ENCODE data around the gene CYP4A22. TPM values are rescaled to one million over a fixed set of nuclear protein-coding genes. Genes with fewer than 3 reads are reported as not detected.
A peak's percentile ranks its signal among the peaks of the same experiment; 100 is the strongest.
"Not testable (repeated sequence)": the region's sequence is repeated elsewhere in the genome, so short reads cannot be mapped to it uniquely, and the experiment has no call there.

The CYP4A22 gene
- polyA plus RNA-seq, 1 donor = 0.13 TPM

- not testable (repeated sequence) for DNase-seq
Measured at GRCh38 chr1:47156457-47156856, 19.2 kb downstream of the CYP4A22 start.

GRCh38 chr1:47157957-47158356 lies 20.7 kb downstream of the CYP4A22 start:
- not testable (repeated sequence) for DNase-seq

- DNase-seq = no peak
Measured at GRCh38 chr1:47160716-47161115, 23.5 kb downstream of the CYP4A22 start.

DNA sequence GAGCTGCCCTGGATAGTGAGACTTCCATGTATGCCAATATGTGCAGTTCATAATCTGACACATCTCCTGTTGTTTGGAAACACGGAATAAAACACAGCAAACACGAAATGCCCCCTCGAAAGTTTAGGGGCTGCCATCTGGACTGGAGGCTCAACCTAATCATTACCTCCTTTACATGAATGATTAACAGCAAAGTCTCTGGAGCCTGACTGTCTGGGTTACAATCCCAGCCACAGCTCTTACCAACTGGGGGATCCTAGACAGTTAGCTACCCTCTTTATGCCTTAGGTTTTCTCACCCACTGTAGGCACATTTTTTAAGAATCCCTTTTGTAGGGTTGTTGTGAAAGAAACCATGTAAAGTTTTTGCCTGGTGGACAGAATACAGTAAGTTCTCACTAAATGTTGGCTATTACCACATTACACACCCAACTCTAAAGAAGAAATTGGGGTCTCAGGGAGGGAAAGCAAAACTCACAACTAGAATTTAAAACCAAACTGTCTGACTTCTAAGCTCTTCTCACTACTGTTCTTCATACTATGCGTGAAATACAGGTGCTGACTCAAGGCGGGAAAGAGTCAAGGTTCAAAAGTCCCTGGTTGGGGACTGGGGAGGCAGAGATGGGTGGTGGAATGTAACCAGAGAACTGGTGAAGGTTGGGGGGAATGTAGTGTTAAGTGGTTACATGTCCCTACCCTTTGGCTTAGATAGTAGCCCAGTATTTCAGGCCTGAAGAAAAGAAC lies 24.2 kb downstream of the CYP4A22 start:
- no peak for DNase-seq

GRCh38 chr1:47164552-47164951 lies 27.3 kb downstream of the CYP4A22 start:
- no peak for DNase-seq

- DNase-seq = no peak
Measured at GRCh38 chr1:47172782-47173181, 35.5 kb downstream of the CYP4A22 start.

GRCh38 chr1:47174656-47175020 lies 37.4 kb downstream of the CYP4A22 start:
- DNase-seq = no peak

- peak; percentile 37 for DNase-seq
Measured at GRCh38 chr1:47175227-47175934, 38.1 kb downstream of the CYP4A22 start.

- no peak for DNase-seq
Measured at GRCh38 chr1:47178020-47178419, 40.8 kb downstream of the CYP4A22 start.

- DNase-seq = no peak
Measured at GRCh38 chr1:47178654-47179016, 41.4 kb downstream of the CYP4A22 start.

DNA sequence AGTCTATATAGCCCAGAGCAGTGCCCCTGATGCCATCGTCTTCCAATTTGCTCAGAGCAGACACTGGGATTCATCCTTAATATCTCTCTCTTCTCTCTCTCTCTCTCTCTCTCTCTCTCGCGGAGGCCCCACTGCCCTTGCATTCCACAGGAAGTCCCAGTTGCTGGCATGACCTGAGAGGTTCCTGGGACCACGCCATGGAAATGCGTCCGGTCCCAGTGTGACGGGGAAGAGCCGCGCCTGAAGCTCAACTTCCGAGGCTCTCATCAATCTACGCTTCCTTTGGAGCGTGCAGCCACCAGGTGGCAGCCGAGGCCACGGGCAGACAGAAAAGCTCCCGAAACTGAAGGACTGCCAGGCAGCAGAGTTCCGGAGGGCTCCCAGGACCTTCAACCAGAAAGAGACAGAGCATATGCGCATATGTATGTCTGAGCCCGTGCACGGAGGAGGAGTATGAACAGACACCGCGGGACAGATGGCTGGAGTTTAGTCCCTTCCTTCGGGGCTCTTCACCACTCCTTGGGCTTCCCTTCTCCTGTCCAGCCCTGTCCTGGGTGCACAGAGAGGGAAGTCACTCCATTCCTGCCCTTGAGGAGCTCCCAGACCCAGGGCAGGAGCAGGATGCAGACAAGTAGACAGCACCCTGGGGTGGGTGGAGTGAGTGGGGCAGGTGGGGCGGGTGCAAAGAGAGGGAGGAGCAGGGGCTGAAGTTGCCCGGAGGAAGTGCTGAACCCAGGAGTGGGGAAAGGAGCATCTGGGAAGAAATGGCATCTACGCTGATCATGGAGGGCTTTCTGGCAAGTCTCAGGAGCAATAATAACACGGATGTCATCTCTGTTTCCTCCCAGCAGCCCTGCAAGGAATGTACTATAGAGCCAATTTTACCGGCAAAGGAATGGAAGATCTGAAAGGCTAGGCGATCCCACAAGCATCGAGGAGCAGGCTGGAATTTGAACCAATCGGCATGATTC lies 42.1 kb downstream of the CYP4A22 start:
- peak; percentile 93 for DNase-seq

DNA sequence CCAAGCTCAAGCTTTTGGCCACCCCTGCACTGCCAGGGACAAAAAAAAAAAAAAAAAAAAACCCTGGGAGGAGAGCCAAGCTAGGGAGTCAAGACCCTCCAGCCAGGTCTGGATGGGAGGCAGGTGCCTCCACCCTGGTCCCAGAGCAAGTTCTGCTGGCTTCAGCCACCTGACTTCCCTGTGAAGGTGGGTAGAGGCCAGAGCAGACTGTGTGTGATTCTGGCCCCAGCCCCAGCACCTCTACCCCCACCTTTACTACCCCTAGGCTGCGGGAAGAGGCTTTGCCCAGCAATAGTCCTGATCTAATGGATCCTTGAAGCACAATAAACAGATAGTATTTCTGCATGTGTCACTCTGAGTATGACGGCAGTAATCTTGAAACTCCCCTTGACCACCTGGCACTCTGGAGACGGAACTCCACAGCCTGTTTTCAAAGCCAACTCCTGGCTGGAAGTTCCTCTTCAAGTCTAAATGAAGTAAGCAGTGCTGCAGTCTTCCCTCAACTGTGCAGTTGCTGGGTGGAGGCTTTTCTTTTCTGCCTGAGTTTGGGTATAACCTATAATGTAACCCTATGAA lies 42.8 kb downstream of the CYP4A22 start:
- DNase-seq = no peak

- no peak for DNase-seq
Measured at GRCh38 chr1:47180603-47181094, 43.4 kb downstream of the CYP4A22 start.

- no peak for DNase-seq
Measured at GRCh38 chr1:47181095-47181954, 44.1 kb downstream of the CYP4A22 start.

DNA sequence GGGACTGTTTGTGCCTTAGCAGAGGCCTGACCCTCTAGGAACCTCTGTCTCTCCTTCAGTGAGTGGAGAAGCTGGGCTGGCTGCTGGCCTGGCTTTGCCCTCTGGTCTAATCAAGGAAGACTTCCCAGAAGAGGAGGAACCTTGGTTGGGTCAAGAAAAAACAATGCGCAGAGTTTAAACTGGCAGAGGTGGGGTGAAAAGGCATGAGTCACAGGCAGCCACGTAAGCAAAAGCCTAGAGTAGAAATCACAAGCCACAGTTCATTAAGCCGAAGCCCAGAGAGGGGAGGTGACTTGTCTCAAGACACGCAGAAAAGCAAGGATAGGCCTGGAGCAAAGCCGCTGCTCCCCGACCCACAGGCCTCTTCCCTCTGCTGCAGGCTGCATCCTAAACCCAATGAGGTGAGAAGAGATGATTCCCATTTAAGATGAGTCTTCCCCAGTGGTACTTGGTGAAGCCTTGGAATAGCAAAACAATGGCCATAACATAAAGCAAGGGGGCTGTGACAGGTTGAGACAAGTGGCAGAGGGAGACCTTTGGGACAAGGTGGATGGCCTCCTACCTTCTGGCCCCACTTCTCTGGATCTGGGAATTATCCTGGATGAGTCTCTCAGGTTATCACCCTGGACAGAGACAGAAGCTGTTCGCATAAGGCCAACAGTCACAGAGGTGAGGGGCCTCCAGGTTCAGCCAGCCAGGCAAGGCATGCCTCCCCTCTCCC lies 44.9 kb downstream of the CYP4A22 start:
- DNase-seq = no peak

DNA sequence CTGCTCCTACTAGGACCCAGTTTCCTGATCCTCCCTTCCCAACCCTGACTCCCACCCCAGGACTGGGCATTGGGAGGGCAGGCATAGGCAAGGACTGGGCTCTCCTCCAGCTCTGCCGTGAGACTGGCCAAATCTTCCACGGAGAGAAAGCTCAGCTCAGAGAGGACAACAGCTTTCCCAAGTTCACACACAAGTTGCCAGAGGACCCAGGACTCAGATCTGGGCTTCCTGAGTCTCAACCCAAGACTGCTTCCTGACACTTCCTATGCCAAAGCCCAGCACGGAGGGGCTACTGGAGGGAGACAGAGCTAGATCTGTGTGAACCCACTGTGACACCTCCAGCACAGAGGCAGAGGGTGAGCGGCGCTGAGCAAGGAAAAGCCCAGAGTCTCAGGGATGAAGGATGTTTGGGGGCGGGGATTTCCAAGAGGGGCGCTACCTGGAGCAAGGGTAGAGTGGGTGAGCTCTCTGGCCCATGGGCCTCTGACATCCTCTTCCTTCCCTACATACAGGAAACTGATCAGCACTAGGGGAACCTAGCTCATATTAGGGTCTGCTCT lies 45.5 kb downstream of the CYP4A22 start:
- no peak for DNase-seq

- no peak for DNase-seq
Measured at GRCh38 chr1:47183308-47184089, 46.3 kb downstream of the CYP4A22 start.

GRCh38 chr1:47184090-47184821 lies 47.0 kb downstream of the CYP4A22 start:
- DNase-seq = no peak
